Endothelial cell of umbilical vein (primary cell): ENCODE measurements around the gene XAF1.

Source experiments
- EZH2 ChIP-seq: IDR thresholded peaks from 2 replicates; pipeline ENCODE4 v1.6.1; 2012; ENCODE audit warnings: borderline replicate concordance, low read depth, mild to moderate bottlenecking, moderate library complexity, low read length, inconsistent platforms; ENCODE audit not compliant: severe bottlenecking
- JUN ChIP-seq: IDR thresholded peaks from 2 replicates; pipeline ENCODE4 v1.6.1; 2011; ENCODE audit warnings: borderline replicate concordance, low read depth; ENCODE audit not compliant: insufficient read length, insufficient read depth
- POLR2A ChIP-seq: IDR thresholded peaks from 2 replicates; pipeline ENCODE4 v1.6.1; 2012; ENCODE audit warnings: low read depth, mild to moderate bottlenecking, control low read depth, low read length

- TF ChIP-seq POLR2A = no peak
- no peak for TF ChIP-seq EZH2
- TF ChIP-seq JUN = no peak
Observed at GRCh38 chr17:6713130-6713917, 42.5 kb upstream of the XAF1 start, which contains the start of gene SLC13A5.
